Stimulated activated CD8-positive, alpha-beta memory T cell treated with anti-CD3 and anti-CD28 coated beads, Interleukin-12 subunit alpha, Interleukin-12 subunit beta, amount 100 ng/mL, for 1 hour (primary cell): Measurements from ENCODE around the gene EXOC4.
"Not testable (repeated sequence)": the region's sequence is repeated elsewhere in the genome, so short reads cannot be mapped to it uniquely, and the experiment has no call there.

Experiments
- DNase-seq: peaks from one replicate; pipeline ENCODE4 v3.0.0-alpha.2; 2020; ENCODE audit warnings: low read depth

EXOC4 gene

GRCh38 chr7:133275446-133276095 lies 22.7 kb downstream of the EXOC4 start:
- DNase-seq: no peak

GRCh38 chr7:133278975-133279374 lies 26.1 kb downstream of the EXOC4 start:
- DNase-seq: not testable (repeated sequence)

- no peak for DNase-seq
These were observed 29.2 kb downstream of the EXOC4 start for GRCh38 chr7:133282094-133282493.

GRCh38 chr7:133284092-133284491 lies 31.2 kb downstream of the EXOC4 start:
- no peak for DNase-seq

GRCh38 chr7:133288970-133289369 lies 36.1 kb downstream of the EXOC4 start:
- no peak for DNase-seq

GRCh38 chr7:133290041-133290440 lies 37.2 kb downstream of the EXOC4 start:
- DNase-seq: no peak

- DNase-seq: no peak
These were observed 37.9 kb downstream of the EXOC4 start for GRCh38 chr7:133290676-133291333.

- DNase-seq: no peak
These were observed 39.8 kb downstream of the EXOC4 start for GRCh38 chr7:133292631-133293030.

GRCh38 chr7:133293384-133294160 lies 40.7 kb downstream of the EXOC4 start:
- DNase-seq: no peak

GRCh38 chr7:133294234-133294633 lies 41.4 kb downstream of the EXOC4 start:
- DNase-seq: no peak

- no peak for DNase-seq
These were observed 42.6 kb downstream of the EXOC4 start for GRCh38 chr7:133295484-133295883.

- DNase-seq: no peak
These were observed 44.2 kb downstream of the EXOC4 start for GRCh38 chr7:133297093-133297492.

GRCh38 chr7:133298080-133298479 lies 45.2 kb downstream of the EXOC4 start:
- DNase-seq: no peak

GRCh38 chr7:133299676-133300075 lies 46.8 kb downstream of the EXOC4 start:
- DNase-seq: no peak

- DNase-seq: no peak
These were observed 47.2 kb downstream of the EXOC4 start for GRCh38 chr7:133300088-133300487.

GRCh38 chr7:133300811-133301210 lies 47.9 kb downstream of the EXOC4 start:
- DNase-seq: no peak

GRCh38 chr7:133301444-133301843 lies 48.6 kb downstream of the EXOC4 start:
- DNase-seq: no peak

GRCh38 chr7:133303372-133303771 lies 50.5 kb downstream of the EXOC4 start:
- DNase-seq: no peak

GRCh38 chr7:133303931-133304330 lies 51.1 kb downstream of the EXOC4 start:
- DNase-seq: no peak

- DNase-seq: no peak
These were observed 56.5 kb downstream of the EXOC4 start for GRCh38 chr7:133309333-133309732.

- DNase-seq: no peak
These were observed 57.5 kb downstream of the EXOC4 start for GRCh38 chr7:133310232-133310862.

- no peak for DNase-seq
These were observed 60.7 kb downstream of the EXOC4 start for GRCh38 chr7:133313575-133313974.

- DNase-seq: no peak
These were observed 61.2 kb downstream of the EXOC4 start for GRCh38 chr7:133314084-133314483.
